GM23248 (cell line): Measurements from ENCODE around the gene GPR18.

ENCODE experiments used
- EZH2 ChIP-seq: fragments of 200-600 bp; sonication (generic); IDR thresholded peaks from 2 replicates; pipeline ENCODE4 v1.6.1; 2018; ENCODE audit warnings: antibody characterized with exemption, mild to moderate bottlenecking; ENCODE audit not compliant: insufficient read depth, poor library complexity, severe bottlenecking
- EZH2phosphoT487 ChIP-seq: fragments of 200-600 bp; sonication (generic); IDR thresholded peaks from 2 replicates; pipeline ENCODE4 v1.6.1; 2018; ENCODE audit warnings: antibody characterized with exemption, moderate library complexity, mild to moderate bottlenecking, low read depth; ENCODE audit not compliant: insufficient read depth

GRCh38 chr13:99261059-99261458 lies 2.9 kb upstream of the GPR18 start:
- TF ChIP-seq EZH2 (no peak), EZH2phosphoT487 (no peak)
